ENCODE data around the gene HDAC4.

HDAC4 gene

GRCh38 chr2:239161711-239162140, 239.1 kb downstream of the HDAC4 start:
- DNase-seq = no peak

DNA sequence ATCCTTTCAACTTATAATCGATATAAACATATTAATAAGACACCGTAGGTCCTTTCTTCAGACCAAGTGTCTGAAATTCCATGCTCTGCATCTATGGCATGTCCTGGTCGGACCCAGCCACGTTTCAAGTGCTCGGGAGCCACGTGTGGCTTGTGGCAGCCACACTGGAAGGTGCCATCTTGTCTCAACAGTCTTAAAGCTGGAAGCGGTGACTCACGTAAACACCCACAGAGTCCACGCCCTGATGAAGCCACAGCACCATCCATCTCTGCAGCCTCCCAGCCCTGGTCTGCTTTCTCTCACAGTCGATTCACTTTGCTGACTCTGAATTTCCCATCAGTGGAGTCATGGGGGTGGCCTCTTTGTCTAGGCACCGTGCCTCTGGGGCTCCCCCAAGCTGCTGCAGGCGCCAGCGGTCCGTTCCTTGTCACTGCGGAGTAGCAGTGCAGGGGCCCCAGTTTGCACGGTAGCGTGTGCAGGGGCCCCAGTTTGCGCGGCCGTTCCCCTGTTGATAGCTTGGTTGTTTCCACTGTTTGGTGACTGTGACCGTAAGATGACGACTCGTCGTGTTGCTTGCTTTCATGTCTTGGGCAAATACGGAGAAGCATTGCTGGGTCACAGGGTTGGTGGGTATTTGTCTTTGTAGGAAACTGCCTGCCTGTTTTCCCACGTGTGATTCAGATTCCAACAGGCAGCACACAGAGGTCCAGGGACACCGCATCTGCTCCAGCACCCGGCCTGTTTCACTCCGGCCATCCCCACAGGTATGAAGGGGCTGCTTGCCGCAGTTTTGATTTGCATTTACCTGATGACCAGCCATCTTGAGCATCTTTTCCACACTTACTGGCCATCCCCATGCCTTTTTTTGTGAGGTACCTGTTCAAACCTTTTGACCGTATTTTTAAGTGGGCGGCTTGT, 240.3 kb downstream of the HDAC4 start:
- no peak for DNase-seq

DNA sequence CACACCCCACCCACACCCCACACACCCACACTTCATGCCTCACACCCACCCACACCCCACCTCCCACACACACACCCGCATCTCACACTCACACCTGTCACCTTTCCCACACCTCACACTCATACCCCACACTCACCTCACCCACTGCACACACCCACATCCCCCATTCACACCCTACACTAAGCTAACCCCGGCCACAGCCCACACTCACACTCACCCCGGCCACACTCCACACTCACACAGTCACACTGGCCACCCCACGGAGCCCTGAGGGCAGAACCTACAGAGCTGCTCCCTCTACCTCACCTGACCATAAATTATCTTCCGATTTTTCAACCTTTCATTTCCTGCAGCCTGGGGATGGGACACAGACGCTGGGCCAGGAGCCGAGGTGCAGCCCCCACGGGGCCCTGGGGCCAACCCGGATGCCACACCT, 241.3 kb downstream of the HDAC4 start:
- DNase-seq = no peak

DNA sequence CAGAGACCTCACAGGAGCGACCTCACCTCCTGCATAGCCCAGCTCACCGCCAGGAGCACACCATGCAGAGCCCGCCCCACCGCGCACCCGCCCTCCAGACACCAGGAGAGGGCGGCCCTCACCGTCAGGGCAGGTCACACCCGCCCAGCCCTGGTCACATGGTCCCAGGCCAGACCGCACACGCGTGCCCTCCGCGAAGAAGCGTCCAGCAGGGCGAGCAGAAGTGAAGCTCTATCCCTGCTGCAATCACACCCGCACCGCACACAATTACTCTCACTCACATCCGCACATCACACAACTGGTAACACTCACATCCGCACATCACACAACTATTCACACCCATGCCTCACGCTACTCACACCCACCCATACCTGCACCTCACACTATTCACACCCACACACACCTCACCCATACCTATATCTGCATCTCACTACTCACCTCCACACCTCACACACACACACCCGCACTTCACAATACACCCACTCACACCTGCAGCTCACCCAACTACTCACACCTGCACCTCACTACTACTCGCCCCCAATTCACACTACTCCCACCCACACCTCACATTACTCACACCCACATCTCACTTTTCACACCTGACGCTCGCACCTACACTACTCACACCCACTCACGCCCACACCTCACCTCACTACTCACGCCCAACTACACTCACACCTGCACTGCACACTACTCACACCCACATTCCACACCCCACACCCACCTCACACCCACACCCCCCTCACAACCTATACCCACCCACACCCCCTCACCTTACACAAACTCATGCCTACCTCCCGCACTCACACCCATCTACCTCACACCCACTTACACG, 242.0 kb downstream of the HDAC4 start:
- DNase-seq = no peak

DNA sequence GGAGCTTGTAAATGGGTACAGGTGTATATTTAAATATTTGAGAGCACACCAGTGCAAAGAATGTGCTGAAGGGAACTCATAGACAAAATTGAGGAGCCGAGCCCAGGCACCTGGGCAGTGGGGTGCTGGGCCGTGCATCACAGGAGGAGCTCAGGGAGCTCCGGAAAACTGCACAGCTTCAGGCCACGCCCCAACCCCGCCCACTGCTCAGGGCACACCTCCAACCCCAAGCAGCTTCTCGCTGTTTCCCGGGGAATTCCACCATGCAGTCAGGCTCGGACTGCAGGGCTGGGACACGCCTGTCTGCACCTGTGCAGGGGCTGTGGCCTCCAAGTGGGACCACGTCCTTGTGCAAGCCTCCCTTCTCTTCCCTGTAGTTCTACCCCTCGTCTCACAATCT, 243.0 kb downstream of the HDAC4 start:
- no peak for DNase-seq

DNA sequence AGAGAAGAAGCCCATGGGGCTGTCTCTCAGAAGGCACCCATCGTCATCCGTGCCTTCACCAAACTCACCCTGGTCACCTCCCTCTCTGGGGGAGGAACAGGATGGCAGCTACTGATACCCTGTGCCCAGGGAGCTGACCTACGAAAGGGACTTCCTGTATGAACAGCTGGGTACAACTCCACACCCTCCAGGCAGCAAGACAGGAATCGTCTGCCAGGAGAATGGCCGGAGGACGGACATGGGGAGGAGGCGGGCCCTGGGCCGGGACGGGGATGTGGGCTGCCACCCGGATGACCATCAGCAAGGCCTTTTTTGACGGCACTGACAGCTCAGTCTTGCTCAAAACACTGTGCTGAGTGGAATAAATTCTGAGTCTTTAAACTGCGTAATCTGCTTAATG, 243.6 kb downstream of the HDAC4 start:
- DNase-seq = no peak

- no peak for DNase-seq
Observed at GRCh38 chr2:239156516-239157265, 244.1 kb downstream of the HDAC4 start.

GRCh38 chr2:239155806-239156480, 244.9 kb downstream of the HDAC4 start:
- no peak for DNase-seq

GRCh38 chr2:239154971-239155805, 245.6 kb downstream of the HDAC4 start:
- no peak for DNase-seq

DNA sequence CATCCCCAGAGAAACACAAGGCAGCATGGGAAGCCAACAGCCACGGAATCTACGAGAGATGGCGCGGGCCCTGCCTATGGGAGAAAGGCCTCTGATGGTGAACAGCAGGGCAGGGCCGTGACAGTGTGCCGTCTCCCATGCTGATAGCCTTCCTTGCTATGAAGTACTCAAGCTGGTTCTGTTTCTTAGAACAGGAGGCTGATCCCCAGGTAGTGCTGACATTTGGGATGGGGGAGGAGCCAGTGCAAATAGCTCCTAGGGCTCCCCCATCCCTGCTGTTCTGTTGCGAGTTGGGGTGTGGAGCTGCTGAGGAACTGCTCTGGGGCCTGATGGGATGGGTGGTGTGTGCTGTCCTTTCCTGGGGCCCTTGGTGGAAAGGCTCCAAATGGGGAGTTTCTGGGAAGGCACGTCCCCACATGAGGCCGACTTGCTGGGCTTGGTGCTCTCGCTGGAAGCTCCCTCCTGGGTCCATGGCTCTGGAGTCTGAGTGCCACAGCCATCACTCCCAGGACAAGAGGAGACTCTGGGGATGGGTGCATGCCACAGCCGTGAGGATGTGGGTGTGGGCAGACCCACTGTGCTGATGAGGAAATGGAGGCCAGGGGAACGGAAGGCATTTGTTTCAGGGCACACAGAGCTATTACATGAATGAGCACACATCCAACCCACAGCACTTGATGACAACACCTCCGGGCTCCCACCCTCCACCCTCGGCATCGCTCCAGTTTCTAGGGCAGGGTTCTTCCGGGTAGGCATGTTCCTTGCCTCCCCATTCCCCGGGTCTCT, 246.8 kb downstream of the HDAC4 start:
- no peak for DNase-seq

- DNase-seq = no peak
Observed at GRCh38 chr2:239152916-239153305, 247.9 kb downstream of the HDAC4 start.

DNA sequence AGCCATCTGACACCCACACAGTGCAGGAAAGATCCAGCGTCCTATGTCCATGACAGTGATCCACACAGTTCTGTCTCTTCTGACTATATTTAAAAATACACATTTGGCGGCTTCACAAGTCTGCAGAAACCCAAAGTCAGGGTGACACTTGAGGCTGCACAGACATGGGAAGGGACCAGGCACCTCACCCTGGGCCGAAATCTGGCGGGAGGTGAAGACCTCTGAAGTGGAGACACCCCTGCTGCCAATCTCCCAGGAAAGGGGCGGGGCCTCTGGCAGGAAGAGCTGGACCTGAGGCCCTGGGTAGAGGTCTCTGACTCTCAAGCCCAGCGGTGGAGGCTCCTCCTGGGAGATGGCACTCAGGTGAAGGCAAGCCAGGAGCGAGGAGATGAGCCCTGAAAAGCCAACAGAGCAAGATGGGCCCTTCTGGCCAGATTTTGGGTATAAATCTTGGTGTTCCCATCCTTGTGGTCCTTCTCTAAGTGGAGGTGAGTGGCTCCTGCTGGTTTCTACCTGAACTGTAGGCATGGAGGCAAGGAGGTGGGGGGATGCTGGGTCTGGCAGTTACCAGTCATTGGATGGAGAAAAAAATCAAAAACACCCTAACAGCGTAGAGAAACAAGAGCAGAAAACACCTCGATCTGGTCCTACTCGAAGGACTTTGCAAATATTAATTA, 248.4 kb downstream of the HDAC4 start:
- no peak for DNase-seq

DNA sequence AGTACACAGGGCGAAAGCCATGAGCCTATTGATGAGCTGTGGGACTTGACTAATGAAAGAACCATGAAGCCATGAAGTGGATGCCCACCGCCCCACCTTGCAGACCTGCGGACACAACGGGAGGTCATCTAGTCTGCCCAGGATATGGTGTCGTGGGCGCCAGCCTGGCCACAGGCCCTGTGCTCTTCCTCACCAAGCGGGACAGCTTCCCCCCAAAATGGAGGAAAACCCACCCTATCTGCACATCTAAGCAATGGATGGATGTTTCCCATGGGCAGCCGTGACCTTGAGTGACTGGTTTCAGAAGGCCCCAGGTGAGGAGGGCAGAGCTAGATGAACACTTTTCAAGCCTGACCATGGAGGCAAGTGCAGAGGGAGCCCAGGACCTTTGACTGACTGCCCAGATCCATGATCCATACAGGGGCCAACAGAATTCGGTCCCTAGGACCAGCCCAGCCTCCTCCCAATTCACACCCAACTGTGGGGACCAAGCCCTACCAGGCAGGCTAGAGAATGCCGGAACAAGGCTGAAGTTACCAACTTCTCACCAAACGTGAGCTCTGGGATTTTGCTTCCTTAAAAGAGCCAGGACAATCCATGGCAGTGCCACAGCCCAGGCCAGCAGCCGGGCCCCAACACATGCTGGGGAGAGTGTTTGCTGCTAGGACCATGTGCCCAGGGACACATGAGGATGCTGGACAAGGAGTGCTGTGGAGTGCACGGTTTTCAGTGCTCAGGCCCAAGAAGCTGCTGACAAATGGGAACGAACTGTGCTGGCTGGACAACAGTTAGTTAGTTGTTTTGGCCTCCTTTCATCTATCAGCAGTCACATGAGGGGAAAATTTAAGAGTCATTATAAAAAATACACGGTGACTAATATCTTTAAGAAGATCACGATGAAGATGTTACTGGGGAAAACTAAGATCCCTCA, 249.4 kb downstream of the HDAC4 start:
- DNase-seq = no peak

GRCh38 chr2:239150125-239151011, 250.5 kb downstream of the HDAC4 start:
- no peak for DNase-seq

DNA sequence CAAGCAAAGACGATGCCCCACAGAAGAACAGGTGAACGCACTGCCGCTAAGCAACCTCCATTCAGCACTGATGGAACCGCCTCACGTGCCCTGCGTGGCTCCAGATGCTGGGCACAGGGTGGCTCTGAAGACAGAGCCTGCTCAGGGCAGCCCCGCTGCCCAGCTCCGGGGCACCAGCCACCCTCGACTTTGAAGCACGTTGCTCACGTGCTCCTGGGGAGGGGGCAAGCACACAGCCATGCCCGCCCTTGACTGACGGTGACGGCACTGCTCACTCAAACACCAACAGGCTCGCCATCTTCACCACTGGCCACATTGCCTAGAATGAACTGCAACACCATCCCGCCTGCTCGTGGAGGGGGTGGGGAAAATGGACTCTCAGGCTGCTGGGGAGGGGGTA, 251.3 kb downstream of the HDAC4 start:
- no peak for DNase-seq

- DNase-seq = no peak
Observed at GRCh38 chr2:239148495-239149200, 252.2 kb downstream of the HDAC4 start.

GRCh38 chr2:239147376-239147775, 253.4 kb downstream of the HDAC4 start:
- no peak for DNase-seq
